Activated T-cell treated with anti-CD3 and anti-CD28 coated beads, Interleukin-2, amount 50 U/mL, for 48 hours (primary cell): ENCODE data around the gene MACROD2.

Source experiments
- DNase-seq, 2 experiments: peaks; one replicate each; pipeline ENCODE4 v3.0.0-alpha.2; 2020

MACROD2 gene

DNA sequence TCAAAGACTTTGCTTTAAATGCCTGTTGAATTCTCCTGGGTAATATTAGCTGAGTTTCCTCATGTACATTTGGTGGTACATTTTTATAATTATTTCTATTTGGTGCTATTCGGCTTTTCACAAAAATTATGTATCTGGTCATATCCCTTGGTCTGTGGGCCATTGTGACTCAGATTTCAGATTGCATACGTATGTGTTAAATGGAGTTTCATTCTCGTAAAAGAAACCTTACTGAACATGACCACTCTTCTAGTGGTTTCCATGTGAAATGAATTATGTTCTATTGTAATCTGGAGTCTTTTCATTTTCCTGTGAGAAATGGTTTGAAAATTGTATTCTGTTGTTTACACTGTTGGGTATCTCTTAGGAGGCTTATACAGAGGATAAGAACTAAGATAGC is 728.3 kb downstream of the MACROD2 start:
- no peak for DNase-seq

DNA sequence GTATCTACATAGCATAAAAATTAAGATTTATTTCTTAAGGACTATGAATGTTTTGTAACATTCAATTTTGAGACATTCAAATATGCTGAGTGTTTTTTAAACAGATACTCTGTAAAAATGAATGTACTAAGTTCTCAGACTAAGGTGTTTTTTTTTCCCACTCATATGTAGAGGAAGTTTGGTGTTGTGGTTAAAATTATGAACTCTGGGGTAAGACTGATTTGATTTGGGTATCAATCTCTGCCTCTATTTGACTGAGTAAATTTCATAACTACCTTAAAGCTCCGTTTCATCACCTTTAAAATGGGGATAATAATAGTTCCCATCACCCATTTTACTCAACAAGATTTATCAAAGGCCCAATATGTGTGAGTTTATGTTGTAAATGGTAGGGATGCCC is 728.7 kb downstream of the MACROD2 start:
- no peak for DNase-seq

DNA sequence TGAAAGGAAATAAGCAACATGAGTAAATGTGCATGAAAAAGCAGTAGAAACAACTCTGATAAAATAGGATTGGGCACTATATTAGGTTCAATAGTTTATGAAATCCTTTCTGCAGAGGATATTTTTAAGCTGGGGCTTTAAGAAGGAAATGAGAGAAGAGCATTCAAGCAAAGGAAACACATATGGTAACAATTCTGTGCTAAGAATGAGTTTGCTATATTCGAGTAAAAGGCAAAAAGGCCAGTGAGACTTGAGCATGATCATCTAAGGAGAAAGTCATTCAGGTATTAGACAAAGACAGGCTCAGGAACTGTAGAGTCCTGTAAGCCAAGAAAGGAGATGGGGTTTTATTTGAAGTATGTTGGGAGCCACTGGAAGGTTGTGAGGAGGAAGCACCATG is 729.2 kb downstream of the MACROD2 start:
- DNase-seq = no peak

DNA sequence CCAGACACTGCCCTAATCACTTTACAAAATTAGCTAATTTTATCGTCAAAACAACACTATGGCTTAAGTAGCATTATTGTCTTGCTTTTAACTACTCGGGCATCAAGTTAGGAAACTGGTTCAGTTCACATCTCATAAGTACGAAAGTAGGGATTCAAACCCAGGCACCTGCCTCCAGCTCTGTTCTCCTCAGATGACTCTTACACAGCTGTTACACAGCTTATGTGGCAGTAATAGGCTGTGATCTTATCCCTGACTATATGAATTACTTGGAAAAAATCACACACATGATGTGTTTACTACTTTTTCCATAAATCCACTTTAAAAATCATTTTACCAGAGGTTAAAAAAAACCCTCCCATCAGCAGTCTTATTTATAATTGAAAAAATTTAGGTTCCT is 731.3 kb downstream of the MACROD2 start:
- no peak for DNase-seq

DNA sequence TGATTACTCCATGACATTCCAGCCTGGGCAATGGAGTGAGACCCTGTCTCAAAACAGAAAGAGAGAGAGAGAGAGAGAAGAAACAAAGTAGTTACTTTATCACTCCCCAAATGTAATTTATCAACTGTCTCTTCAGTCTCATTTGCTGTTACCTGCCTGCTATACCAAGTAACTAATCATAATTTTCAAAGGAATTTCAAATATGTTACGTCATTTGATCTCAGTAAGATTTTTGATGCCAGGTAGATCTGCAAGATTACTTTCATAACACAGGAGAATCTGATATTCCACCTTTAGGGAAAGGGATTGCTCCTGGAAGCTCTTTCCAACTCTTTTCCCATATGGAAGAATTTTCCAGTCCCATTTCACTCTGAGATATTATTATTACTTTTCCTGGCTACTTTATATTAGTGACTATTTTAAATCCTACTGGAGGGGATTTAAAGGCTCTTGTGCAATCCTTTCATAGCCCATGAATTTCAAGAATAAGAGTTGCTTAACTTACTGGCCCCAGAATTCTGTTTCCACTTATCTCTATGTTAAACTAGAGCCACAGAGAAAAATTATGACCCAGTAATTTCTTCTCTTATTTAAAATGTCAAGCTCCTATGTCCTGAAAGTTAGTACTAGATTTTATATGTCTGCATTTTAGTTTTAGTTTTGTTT is 732.3 kb downstream of the MACROD2 start:
- DNase-seq = no peak

DNA sequence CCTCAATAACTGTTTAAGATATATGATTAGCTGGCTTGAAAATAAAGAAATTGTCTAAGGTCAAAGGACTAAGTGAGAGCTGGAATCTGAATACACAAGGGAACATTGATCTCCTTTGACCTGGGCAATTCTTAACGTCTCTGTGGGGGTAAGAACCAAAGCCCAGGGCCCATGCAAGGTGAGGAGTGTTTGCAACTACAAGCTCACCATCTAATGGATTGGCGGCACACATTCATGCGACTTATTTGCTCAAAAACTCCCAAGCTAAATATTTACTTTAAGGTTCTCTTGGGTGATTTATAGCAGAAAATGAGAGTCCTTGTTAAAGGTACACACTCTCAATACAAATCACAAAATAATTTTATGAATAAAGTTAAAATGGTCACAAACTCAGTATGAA is 734.1 kb downstream of the MACROD2 start:
- DNase-seq = no peak

DNA sequence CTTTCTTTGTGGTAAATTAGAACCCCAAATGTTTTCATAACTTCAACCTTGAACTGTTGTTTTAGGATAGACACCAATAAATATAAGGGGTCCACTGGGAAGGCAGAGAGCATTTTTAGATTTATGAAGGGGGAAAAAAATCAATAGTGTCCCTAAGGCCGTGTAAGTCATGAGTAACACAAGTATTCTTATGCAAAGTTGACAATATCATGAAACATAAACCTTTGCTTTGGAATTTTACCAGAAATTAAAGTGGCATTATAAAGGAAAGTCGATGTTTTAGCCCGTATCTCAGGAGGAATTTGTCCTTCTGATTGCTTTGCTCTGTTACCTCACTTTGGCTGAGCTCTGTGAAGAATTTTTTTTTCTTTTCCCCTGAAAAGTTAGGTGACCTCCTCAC is 737.0 kb downstream of the MACROD2 start:
- no peak for DNase-seq

DNA sequence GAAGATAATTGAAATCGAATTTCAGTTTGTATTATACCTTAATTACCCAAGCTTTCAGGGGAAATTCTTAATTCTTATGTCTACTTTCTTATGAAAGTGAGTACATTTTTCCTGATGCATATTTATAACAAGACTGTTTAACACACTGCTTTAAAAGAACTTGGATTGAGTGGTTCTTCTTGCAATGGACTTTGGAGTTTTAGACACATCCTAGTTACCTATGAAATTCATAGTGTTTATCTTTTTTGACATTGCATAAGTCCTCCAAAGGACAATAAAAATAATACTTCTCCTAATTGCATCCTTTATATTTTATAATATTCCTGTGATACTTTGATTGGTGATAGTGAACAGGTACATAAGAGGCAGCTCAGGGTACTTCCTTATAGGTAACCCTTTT is 737.7 kb downstream of the MACROD2 start:
- no peak for DNase-seq

DNA sequence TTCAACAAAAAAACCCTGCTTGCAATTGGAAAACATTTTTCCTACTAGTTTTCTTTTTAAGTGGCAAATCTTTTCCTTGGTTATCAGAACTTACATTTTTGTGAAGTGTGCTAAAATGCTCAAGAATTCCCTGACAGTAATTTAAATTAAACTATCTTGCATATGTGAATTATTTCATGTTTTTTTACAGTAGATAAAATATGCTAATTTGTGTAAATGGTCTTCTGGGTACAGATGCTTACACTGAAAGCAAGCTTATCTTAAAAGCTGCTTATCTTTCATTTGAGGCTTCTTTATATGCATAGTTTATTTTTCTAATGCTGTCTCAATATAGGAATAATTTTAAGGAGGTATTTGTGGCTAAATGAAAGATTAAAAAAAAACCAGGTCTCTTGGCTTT is 745.1 kb downstream of the MACROD2 start:
- no peak for DNase-seq

DNA sequence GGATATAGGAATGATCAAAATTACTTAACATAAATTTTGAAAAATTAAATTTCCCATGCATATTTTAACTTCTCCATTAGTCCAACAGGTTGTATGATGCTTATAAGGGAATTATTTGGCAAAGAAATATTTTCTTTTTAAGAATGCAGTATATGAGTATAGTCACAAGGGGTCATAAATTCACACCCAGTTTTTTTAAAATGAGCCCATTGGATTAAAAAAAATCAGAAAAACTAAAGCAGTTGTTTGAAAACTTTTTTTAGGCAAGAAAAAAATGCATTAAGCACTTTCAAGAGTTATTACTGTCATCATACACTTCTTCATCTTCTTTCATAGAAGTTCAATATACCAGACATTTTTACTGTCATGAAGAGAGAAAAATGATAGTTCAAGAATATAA is 746.3 kb downstream of the MACROD2 start:
- DNase-seq = no peak

DNA sequence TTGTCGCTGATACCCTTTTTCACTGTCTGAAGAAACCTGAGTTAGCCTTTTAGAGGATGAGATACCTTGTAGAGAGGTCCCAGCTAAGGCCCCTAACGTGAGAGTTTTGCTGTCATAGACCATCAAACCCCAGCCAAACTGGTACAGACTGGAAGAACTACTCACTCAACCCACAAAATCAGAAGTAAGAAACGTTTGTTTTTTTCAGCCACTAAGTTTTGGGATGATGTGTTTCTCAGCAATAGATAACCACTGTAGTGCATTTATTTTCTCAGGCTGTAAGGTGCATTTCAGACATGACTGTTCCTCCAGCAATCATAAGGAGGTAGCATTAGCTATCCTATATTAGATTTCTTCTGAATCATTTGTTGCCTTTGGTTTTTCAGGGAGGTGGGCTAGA is 749.4 kb downstream of the MACROD2 start:
- no peak for DNase-seq

DNA sequence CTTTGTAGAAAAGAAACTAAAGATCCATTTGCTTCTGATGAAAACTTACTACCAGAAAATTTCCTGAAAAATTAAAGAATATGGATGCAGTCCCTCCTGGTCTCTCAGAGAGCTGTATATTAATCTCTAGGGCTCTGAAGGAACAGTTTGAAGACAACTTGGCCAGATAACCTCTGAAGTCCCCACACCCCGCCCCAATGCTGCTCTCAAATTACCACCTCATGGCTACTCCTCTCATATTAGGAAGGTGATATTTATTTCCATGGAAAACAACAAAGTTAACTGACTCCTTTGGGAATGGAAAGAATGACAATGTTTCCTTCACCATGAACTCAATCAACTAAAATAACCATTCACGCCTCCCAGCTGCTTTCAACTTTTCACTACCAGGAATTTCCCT is 750.5 kb downstream of the MACROD2 start:
- DNase-seq = no peak

DNA sequence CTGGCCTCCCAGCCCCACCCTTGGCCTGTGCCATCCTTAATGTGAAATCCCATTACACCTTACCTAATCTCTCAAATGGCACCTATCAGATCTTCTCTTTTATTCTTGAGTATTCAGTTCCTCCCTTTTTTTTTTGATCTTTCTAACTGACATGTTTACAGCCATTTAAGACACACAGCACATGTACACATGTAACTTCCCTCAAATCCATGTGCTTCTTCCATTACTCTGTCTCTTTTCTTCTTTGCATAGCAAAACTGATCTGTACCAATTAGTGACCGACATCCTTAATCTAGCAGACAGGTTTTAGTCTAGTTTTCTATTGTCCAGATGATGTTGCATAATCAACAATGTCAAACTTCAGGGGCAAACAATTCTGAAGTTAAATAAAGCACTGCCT is 755.9 kb downstream of the MACROD2 start:
- DNase-seq = no peak

DNA sequence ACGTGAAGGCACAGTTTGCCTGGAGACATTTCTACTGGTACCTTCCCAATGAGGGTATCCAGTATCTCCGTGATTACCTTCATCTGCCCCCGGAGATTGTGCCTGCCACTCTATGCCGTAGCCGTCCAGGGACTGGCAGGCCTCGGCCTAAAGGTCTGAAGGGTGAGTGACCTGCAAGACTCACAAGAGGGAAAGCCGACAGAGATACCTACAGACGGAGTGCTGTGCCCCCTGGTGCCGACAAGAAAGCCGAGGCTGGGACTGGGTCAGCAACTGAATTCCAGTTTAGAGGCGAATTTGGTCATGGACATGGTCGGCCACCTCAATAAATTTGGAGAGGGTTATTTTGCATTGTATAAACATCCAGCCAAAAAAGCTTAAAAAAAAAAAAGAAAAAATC is 762.4 kb downstream of the MACROD2 start:
- DNase-seq = no peak

DNA sequence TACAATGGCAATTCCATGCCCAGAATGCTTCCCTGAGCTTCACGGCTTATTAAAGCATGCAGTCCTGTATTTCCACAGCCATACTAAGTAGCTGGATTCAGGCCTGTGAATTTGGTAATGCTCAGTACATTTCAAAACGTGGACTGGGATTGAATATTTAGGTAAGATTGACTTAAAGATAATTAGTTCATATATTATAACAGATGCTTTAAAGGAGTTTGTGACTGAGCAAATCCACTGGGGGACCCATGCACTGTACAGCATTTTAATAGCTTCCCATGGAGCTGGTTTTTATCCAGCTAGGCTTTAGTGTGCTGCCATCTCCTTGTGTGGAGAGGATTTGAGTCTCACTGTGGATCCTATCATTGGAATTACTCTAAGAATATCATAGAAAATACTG is 763.0 kb downstream of the MACROD2 start:
- no peak for DNase-seq

DNA sequence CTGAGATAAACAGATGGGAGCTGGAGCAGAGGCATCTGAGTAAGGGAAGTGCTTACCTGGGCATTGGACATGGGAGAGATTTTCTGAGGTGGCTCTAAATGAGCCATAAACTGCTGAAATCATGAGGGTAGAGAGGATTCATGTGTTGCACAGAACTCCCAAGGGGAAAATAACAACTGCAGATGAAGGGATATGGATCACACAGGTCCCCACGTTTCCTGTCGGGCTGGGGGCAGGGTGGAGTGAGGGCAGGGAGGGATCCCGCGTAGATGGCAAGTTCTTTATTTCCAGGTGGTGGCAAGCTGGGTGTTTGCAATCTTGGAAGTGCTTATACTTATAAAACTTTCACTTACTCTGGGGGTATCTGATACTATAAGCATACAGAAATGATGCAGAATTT is 764.7 kb downstream of the MACROD2 start:
- DNase-seq = no peak

DNA sequence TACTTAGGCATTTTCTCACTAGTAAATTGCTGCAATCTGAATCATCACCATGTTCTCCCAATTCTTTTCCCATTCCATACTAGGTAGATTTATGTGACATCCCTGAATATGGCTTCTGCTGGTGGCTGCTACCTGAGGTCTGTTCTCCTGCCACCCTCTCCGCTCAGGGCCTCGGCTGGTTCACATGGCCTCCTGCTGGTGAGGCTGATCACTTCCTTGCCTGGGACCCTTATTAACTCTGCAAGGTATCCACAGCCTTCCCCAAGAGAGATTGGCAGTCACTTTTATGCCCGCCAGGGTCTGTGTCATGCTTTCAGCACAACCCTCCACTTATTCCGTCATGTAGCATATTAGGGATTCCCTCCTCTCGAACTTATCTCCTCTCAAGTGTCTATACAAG is 766.6 kb downstream of the MACROD2 start:
- no peak for DNase-seq

DNA sequence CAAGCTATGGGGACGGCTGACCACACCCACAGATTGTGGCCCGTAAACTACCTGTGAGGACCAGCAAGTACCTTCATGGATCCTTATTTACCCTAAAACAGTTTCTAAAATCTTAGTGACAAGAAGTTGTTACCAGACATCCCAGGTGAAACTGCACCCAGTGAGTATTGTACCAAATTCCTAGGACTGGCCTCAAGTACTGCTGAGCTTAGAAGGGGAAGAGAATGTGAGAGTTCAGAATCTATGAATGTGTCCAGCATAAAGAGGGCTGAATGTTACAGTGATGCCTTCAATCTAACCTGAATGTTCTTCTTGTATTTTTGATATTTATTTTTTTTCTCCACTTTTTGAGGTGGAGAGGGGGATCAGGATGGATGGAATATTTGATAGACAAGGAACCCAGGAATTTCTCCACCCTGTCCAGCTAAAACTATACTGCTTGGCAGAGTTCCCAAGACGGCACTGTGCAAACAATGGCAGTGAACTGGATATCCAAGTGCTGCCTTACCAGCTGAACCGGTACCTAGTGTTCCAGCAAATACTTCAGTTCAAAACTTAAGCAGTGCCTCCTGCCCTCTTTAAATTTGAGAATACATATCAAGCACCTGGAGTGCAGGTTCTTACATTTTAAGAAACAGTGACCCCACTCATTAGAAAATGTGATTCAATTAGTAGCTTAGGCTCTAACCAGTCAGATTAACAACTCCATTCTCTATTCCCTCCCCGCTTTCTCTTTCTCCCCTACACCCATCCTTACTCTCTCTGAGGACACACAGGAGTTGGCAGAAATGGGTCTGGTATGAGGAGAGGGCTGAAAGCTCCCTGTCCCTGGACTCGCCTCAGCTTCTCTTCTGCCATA is 769.4 kb downstream of the MACROD2 start:
- DNase-seq = no peak

DNA sequence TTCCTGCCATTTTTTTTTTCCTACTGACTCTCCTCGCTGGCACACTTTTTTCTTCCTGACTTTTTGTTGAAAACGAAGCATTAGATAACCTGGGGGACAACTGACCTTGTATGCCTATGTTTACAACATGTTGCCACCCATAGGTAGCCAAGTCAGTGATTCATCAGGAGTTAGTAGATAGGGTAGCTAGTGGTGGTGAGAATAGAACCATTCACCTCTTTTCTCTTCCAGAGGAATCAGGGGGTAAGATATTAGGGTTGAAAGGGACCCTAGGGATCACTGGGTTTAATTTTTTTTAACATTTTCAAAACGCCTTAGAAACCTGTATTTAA is 770.0 kb downstream of the MACROD2 start:
- DNase-seq = no peak

DNA sequence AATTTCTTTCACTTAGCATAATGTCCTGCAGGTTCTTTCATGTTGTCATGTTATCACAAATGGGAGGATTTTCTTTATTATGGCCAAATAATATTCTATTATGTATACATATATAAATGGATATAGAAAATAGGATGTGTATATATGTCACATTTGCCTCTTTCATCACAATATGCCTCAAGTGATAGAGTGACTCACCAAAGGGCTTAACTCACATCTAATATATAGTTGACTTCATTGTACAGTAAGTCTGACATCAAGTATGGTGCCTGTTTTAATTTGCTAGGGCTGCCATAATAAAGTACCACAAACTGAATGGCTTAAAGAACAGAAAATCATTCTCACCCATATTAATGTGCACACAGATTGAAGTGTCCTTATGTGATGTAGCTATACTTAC is 778.2 kb downstream of the MACROD2 start:
- no peak for DNase-seq

DNA sequence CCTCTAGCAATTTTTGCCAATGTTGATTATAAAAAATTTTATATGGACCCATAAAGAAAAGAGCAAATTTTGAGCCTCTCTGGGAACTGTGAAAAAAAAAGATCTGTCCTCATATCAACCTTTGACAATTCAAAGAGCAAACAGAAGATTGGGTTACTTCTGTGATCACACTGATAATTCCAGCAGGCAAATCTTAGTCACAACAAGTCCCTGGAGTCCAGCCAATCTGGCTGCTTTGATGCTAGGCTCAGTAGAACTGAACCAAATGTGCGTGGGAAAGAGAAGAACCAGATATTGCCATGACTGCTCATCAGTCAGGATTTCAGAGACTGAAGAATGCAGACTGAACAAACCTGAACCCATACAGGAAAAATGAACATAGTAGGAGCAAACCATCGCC is 780.5 kb downstream of the MACROD2 start:
- DNase-seq = no peak

DNA sequence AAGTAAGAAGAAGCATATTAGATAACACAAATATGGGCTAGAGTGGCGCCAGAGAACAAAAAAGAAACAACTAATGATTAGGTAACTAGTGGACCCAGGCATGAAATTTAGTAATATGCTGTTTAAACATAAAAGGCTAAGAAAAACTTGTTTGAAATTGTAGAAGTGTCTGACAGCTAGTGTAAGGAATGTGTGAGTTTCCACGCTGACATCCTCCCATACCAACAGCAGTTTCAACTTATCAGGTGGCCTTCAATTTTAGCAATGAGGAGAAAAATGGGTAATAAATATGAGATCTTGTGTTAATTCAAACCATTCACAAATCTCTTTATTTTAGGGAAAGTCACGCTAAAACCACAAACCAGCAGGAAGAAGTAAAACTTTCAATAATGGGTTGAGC is 782.3 kb downstream of the MACROD2 start:
- DNase-seq = no peak

DNA sequence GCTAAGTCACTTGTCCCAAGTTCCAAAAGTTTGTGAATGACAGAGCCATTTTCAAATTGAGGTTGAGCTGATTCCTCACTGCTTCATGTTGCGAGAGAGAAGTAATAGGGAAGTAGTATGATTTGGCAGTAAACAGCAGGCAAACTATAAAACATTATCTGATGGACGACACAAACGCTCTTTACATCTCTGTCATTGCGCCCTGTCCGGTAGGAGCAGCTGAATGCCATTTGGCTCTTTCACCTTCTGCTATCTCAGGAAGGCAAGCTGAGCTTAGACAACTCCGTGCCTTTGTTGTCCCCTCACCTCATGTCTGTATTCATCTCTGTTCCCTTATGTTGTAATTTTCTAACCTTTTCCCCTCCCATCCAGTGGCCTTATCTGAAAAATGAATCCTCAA is 782.8 kb downstream of the MACROD2 start:
- no peak for DNase-seq

DNA sequence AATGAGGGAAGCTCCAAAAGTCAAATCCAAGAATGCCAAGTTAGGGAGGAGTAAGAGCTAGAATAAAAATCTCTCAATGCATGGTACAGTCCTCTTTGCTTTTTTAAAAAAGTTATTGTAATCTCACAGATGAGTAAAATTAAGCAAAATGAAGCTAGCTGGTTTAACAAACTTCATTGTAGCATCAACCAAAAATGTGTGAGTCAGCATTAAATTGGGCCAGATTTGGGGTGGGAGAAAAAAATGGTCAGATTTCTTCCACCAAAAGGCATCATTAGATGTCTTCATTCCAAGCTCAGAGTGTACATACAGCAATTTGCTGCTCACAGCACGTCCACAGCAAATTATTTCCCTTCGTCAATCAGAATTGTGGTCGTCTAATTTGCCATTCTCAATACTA is 783.6 kb downstream of the MACROD2 start:
- no peak for DNase-seq

DNA sequence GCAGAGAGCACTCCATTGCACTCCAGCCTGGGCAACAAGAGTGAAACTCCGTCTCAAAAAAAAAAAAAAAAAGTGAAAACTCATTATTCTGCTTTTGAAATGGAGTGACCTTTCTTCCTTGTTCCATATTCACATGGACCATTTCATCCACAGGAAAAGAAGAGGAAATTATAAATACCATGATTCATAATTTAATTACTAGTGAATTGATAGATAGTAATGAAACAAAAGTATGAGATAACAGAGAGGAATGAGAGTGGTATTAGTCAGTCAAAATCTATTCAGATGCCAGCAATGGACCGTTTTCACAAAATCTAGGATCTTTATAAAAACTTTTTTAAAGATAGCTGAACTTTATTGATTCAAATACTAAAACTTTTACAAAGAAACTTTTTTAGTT is 785.2 kb downstream of the MACROD2 start:
- no peak for DNase-seq
